Endometrium (tissue), 2 donors: ENCODE results near the gene ZNF552.
A peak's percentile ranks its signal among the peaks of the same experiment; 100 is the strongest.

Source experiments
- FAIRE-seq: peaks from 2 replicates; lab custom pipeline; 2012; peaks lifted over from hg19 to GRCh38; lab: Jason Lieb, UNC
- donor health status: control.
- donor health status: control.

Gene ZNF552

GRCh38 chr19:57776764-57777296 lies 37.9 kb downstream of the ZNF552 start:
- no peak for FAIRE-seq

GRCh38 chr19:57773488-57773887 lies 41.2 kb downstream of the ZNF552 start:
- no peak for FAIRE-seq

GRCh38 chr19:57771417-57771816 lies 43.3 kb downstream of the ZNF552 start:
- FAIRE-seq, result no peak

GRCh38 chr19:57769345-57770131 lies 45.2 kb downstream of the ZNF552 start, which contains the start of gene ZNF586:
ZNF586 (plus strand) TSS chr19:57769676; CDS start chr19:57769843, 167 bp downstream.
- peak; percentile 4 for FAIRE-seq

GRCh38 chr19:57759096-57759495 lies 55.6 kb downstream of the ZNF552 start:
- FAIRE-seq, result no peak

- FAIRE-seq, result no peak
These were observed 56.8 kb downstream of the ZNF552 start for GRCh38 chr19:57757941-57758340.
